Stimulated activated CD8-positive, alpha-beta memory T cell treated with anti-CD3 and anti-CD28 coated beads, Interleukin-7, amount 100 ng/mL, for 24 hours (primary cell): ENCODE results near the gene HBA2.
"Not testable (repeated sequence)": the region's sequence is repeated elsewhere in the genome, so short reads cannot be mapped to it uniquely, and the experiment has no call there.

ENCODE experiments used
- DNase-seq: peaks from one replicate; pipeline ENCODE4 v3.0.0-alpha.2; 2020; ENCODE audit warnings: low read depth

The HBA2 gene

DNA sequence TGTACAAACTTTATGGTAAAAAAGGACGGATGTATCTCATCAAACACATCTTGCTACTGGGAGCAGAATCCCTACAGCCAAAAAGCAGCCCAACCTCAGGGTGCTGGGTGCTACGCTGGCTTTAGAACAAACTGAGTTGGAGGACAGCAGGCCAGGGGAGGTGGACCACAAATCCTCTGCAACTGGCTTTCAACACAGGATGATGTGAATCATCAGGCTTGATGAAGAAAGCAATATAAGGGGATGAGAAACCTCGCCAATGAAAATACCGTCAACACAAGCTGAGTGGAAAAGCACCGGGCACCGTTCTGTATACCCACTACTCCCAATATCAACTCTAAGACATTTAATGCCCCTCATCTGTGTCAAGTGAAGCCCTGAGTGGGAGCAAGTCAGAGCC, 21.8 kb downstream of the HBA2 start:
- no peak for DNase-seq

DNA sequence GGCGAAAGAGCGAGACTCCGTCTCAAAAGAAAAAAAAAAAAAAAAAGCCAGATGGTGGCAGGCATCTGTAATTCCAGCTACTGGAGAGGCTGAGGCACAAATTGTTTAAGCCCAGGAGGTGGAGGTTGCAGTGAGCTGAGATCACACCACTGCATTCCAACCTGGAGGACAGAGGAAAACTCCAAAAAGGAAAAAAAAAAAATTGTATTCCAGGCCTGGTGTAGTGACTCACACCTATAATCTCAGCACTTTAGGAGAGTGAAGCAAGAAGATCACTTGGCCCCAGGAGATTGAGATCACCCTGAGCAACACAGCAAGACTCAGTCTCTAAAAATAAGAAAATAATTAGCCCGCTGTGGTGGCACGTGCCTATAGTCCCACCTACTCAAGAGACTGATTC, 27.7 kb downstream of the HBA2 start:
- DNase-seq, result no peak

GRCh38 chr16:203246-203645, 30.6 kb downstream of the HBA2 start:
- DNase-seq, result no peak

DNA sequence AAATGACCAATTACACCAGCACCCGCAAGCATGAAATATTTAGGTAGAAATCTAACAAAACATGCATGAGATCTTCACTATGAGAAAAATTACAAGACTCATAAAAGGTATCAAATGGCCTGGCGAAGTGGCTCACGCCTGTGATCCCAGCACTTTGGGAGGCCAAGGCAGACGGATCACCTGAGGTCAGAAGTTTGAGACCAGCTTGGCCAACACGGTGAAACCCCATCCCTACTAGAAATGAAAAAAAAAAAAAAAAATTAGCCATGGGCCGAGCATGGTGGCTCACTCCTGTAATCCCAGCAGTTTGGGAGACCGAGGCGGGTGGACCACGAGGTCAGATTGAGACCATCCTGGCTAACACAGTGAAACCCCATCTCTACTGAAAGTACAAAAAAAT, 31.4 kb downstream of the HBA2 start:
- not testable (repeated sequence) for DNase-seq

DNA sequence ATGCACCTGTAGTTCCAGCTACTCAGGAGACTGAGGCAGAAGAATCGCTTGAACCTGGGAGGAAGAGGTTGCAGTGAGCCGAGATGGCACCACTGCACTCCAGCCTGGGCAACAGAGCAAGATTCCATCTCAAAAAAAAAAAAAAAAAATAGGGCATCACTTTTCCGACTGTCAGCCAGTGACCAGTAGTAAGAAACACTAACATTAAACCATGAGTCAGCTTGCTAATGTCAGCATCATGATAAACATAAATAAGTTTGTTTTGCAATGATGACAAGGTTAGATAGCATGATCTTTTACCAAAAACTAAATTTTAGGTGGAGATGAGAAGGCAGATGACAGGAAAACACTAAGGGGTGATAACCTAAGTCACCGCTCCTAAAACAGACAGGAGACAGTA, 36.7 kb downstream of the HBA2 start:
- DNase-seq, result not testable (repeated sequence)

- DNase-seq, result not testable (repeated sequence)
Measured at GRCh38 chr16:211631-212180, 39.0 kb downstream of the HBA2 start.

GRCh38 chr16:212999-213398, 40.3 kb downstream of the HBA2 start:
- DNase-seq, result no peak

GRCh38 chr16:220021-220420, 47.3 kb downstream of the HBA2 start:
- DNase-seq, result no peak
